HCT116 (cell line): ENCODE measurements around the gene CACNG3. TPM values are rescaled to one million over a fixed set of nuclear protein-coding genes. Genes with fewer than 3 reads are reported as not detected.

Experiments
- ATAC-seq: fragments of 200-7000 bp; cut with Tn5 transposase; 2 replicates; pipeline ENCODE4 v1.9.1; 2020; ENCODE audit warnings: mild to moderate bottlenecking, moderate library complexity
- BruUV-seq: library from RNA; stranded (reverse); fragments of 400-500 nt; replicated peaks from 2 replicates; lab custom pipeline; 2021; lab: Mats Ljungman, UMichigan
- CTCF ChIA-PET: fragments of 300-600 bp; sonication (Branson Sonifier 250); formaldehyde crosslinking; loops from one replicate; lab custom pipeline; 2021; ENCODE audit warnings: antibody characterized with exemption; lab: Charles Lee
- POLR2A ChIA-PET: fragments of 300-600, 350-600 bp; sonication (Branson Sonifier 250); formaldehyde crosslinking; loops from one replicate; lab custom pipeline; 2021; ENCODE audit warnings: antibody characterized with exemption; lab: Charles Lee
- RAD21 ChIA-PET, 2 experiments: fragments of 300-600 bp; sonication (Branson Sonifier 250); formaldehyde crosslinking; loops; one replicate each; lab custom pipeline; 2023; ENCODE audit warnings: low total read pairs in 2 of 2; ENCODE audit not compliant: uncharacterized antibody in 2 of 2, unreplicated experiment in 2 of 2, low non-redundant PET in 1 of 2; lab: Charles Lee
- DNase-seq: peaks from one replicate; pipeline ENCODE4 v3.0.0-alpha.2; 2010; ENCODE audit warnings: low read depth, low spot score
- H2AFZ ChIP-seq: fragments of 200-600 bp; shearing (Covaris generic), sonication (generic); 2 replicates; pipeline ENCODE4 v1.6.1; 2017; ENCODE audit warnings: low read depth, mixed run types, mixed read lengths, antibody characterized with exemption, low read length; ENCODE audit not compliant: poor library complexity, severe bottlenecking
- H3K27ac ChIP-seq: 2 replicates; pipeline ENCODE4 v1.5.1; 2012; ENCODE audit warnings: low read depth, low read length
- H3K27me3 ChIP-seq: fragments of 200-600 bp; sonication (generic); 2 replicates; pipeline ENCODE4 v1.6.1; 2016; ENCODE audit warnings: mixed run types, low read length, mixed read lengths; ENCODE audit not compliant: insufficient read depth
- H3K36me3 ChIP-seq, 2 experiments: fragments of 200-500 bp in 1 of 2; fragments of 200-600 bp in 1 of 2; sonication (Bioruptor generic) in 1 of 2; sonication (generic) in 1 of 2; 2 replicates each; pipeline versions ENCODE4 v1.5.1 to v1.6.1; 2014 to 2016; ENCODE audit warnings: low read length in 2 of 2, inconsistent platforms in 1 of 2, mixed read lengths in 1 of 2, mixed run types in 1 of 2; ENCODE audit not compliant: insufficient read depth in 2 of 2, control insufficient read depth in 1 of 2
- H3K4me1 ChIP-seq, 2 experiments: fragments of 200-600 bp in 1 of 2; sonication (generic) in 1 of 2; 2 replicates each; pipeline versions ENCODE4 v1.5.1 to v1.6.1; 2012 to 2017; ENCODE audit warnings: low read length in 2 of 2, inconsistent platforms in 1 of 2, mild to moderate bottlenecking in 1 of 2, mixed read lengths in 1 of 2, mixed run types in 1 of 2, moderate library complexity in 1 of 2; ENCODE audit not compliant: insufficient read depth in 2 of 2, control insufficient read depth in 1 of 2
- H3K4me2 ChIP-seq: fragments of 200-600 bp; sonication (generic); 2 replicates; pipeline ENCODE4 v1.6.1; 2017; ENCODE audit warnings: mixed run types, low read length, mixed read lengths
- H3K4me3 ChIP-seq, 2 experiments: fragments of 200-600 bp in 1 of 2; sonication (generic) in 1 of 2; replicated peaks in 1 of 2; 2 replicates each; pipeline ENCODE4 v1.5.1; 2011 to 2016; ENCODE audit warnings: low read length in 2 of 2, control low read depth in 1 of 2, low read depth in 1 of 2, mild to moderate bottlenecking in 1 of 2, mixed read lengths in 1 of 2, mixed run types in 1 of 2
- H3K79me2 ChIP-seq: fragments of 200-600 bp; sonication (generic); 2 replicates; pipeline ENCODE4 v1.6.1; 2017; ENCODE audit warnings: mild to moderate bottlenecking, mixed run types, low read length, moderate library complexity, mixed read lengths; ENCODE audit not compliant: insufficient read depth
- H3K9ac ChIP-seq: fragments of 200-600 bp; sonication (generic); 2 replicates; pipeline ENCODE4 v1.6.1; 2016; ENCODE audit warnings: low read length, mixed read lengths
- H3K9me2 ChIP-seq: fragments of 200-600 bp; sonication (generic), shearing (Covaris generic); 2 replicates; pipeline ENCODE4 v1.6.1; 2017; ENCODE audit warnings: mixed run types, mild to moderate bottlenecking, moderate library complexity; ENCODE audit not compliant: insufficient read depth
- H3K9me3 ChIP-seq, 2 experiments: fragments of 200-500 bp in 1 of 2; fragments of 200-600 bp in 1 of 2; sonication (Bioruptor generic) in 1 of 2; sonication (generic) in 1 of 2; 2 replicates each; pipeline ENCODE4 v1.6.1; 2014 to 2017; ENCODE audit warnings: low read length in 2 of 2, mixed read lengths in 2 of 2, inconsistent platforms in 1 of 2, low read depth in 1 of 2, mild to moderate bottlenecking in 1 of 2, mixed run types in 1 of 2, moderate library complexity in 1 of 2; ENCODE audit not compliant: control insufficient read depth in 1 of 2, insufficient read depth in 1 of 2
- H4K20me1 ChIP-seq: fragments of 200-600 bp; sonication (generic), shearing (Covaris generic); 2 replicates; pipeline ENCODE4 v1.6.1; 2017; ENCODE audit warnings: mixed run types, mild to moderate bottlenecking, moderate library complexity; ENCODE audit not compliant: insufficient read depth
- CEBPB ChIP-seq: IDR thresholded peaks from 2 replicates; pipeline ENCODE4 v1.6.1; 2012; ENCODE audit warnings: low read depth
- ELF1 ChIP-seq: IDR thresholded peaks from 2 replicates; pipeline ENCODE4 v1.6.1; 2012; ENCODE audit warnings: low read depth, borderline replicate concordance
- EZH2 ChIP-seq: fragments of 200-600 bp; sonication (generic); IDR thresholded peaks from 2 replicates; pipeline ENCODE4 v1.6.1; 2017; ENCODE audit warnings: antibody characterized with exemption, mixed run types
- EZH2phosphoT487 ChIP-seq: fragments of 200-600 bp; IDR thresholded peaks from 2 replicates; pipeline ENCODE4 v1.6.1; 2018; ENCODE audit warnings: antibody characterized with exemption, borderline replicate concordance
- FOSL1 ChIP-seq: IDR thresholded peaks from 2 replicates; pipeline ENCODE4 v1.6.1; 2012; ENCODE audit warnings: low read depth
- POLR2A ChIP-seq: IDR thresholded peaks from 2 replicates; pipeline ENCODE4 v1.7.0; 2011; ENCODE audit warnings: borderline replicate concordance; ENCODE audit not compliant: insufficient read depth, insufficient read length; ENCODE audit errors: extremely low read depth
- POLR2AphosphoS5 ChIP-seq: IDR thresholded peaks from 2 replicates; pipeline ENCODE4 v1.6.1; 2011; ENCODE audit warnings: mild to moderate bottlenecking, low read depth, low read length, moderate library complexity
- RAD21 ChIP-seq: IDR thresholded peaks from 2 replicates; pipeline ENCODE4 v1.6.1; 2012; ENCODE audit warnings: low read depth, mild to moderate bottlenecking
- SIN3A ChIP-seq: IDR thresholded peaks from 2 replicates; pipeline ENCODE4 v1.6.1; 2012; ENCODE audit warnings: low read depth
- SP1 ChIP-seq: IDR thresholded peaks from 2 replicates; pipeline ENCODE4 v1.6.1; 2012; ENCODE audit warnings: low read depth
- YY1 ChIP-seq: IDR thresholded peaks from 2 replicates; pipeline ENCODE4 v1.6.1; 2011; ENCODE audit warnings: low read length, low read depth, moderate library complexity, mild to moderate bottlenecking; ENCODE audit not compliant: insufficient replicate concordance; ENCODE audit errors: extremely low read depth
- ZFX ChIP-seq: fragments of 450-650 bp; IDR thresholded peaks from 2 replicates; pipeline ENCODE4 v1.6.1; 2017
- ZNF274 ChIP-seq: fragments of 200-500 bp; sonication (Bioruptor generic); IDR thresholded peaks from 2 replicates; pipeline ENCODE4 v1.6.1; 2014; ENCODE audit warnings: mild to moderate bottlenecking, low read depth, low read length, inconsistent platforms
- intact Hi-C: fragments of 100-400 bp; cut with micrococcal nuclease; formaldehyde crosslinking; loops from 2 replicates; pipeline ENCODE4 v1.10.0; 2022
- total RNA-seq: library from RNA; stranded (reverse); gene quantifications from one replicate; pipeline ENCODE4 v1.2.1, GENCODE V29; 2021; ENCODE audit not compliant: unreplicated experiment
- TF ChIP-seq, protein P1 (sequence below), 3 experiments: fragments of 200-600 bp in 1 of 3; sonication (generic) in 1 of 3; IDR thresholded peaks in 2 of 3; conservative IDR thresholded peaks in 1 of 3; 2 replicates each; pipeline ENCODE4 v1.5.1; 2012 to 2017; ENCODE audit warnings: low read depth in 2 of 3, low read length in 2 of 3, antibody characterized with exemption in 1 of 3, borderline replicate concordance in 1 of 3, control low read depth in 1 of 3, mild to moderate bottlenecking in 1 of 3, mixed read lengths in 1 of 3, mixed run types in 1 of 3, moderate library complexity in 1 of 3; ENCODE audit not compliant: insufficient read depth in 1 of 3
- TF ChIP-seq, protein P2 (sequence below): IDR thresholded peaks from 2 replicates; pipeline ENCODE4 v1.6.1; 2012
- TF ChIP-seq, protein P3 (sequence below): IDR thresholded peaks from 2 replicates; pipeline ENCODE4 v1.6.1; 2012

The CACNG3 gene
- total RNA-seq, 1 experiment from 2014 or later, result not detected

DNA sequence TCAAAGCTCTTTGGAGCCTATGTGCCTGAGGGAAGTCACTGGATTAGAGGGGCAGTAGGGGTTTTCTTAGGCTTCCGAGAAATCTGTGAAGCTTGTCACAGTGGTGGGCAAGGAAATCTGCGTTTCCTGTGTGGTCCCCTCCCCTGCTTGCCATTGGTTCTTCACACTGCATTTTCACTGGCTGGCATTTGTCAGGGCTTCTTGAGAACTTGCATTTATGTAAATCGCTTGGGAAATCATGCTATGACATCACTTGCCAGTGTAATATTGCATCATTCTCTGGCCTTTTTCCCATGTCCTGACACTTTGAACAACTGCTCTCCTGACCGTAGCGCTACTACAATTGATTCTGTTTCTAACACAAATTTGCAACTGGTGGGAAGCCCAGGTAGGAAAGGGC lies 1.8 kb downstream of the CACNG3 start:
- Histone ChIP-seq H3K36me3 (no peaks in the 10 kb centered on the region), H3K4me3 (no peak overlapping the region), H3K79me2 (no peaks in the 10 kb centered on the region), H4K20me1 (no peaks in the 10 kb centered on the region), H3K9me3 (no peaks in the 10 kb centered on the region), H3K9ac (no peak overlapping the region), H3K27ac (no peak overlapping the region), H3K9me2 (no peaks in the 10 kb centered on the region), H3K4me2 (no peak overlapping the region), H3K27me3 (peaks cover 26% of the 10 kb centered on the region), H3K4me1 (no peaks in the 10 kb centered on the region), H2AFZ (no peak overlapping the region)
- ATAC-seq (no peak), DNase-seq (no peak)
- intact Hi-C loops, result loop anchor here (10.0 kb wide), 1 partner anchor 183 kb away; no protein-coding TSS in a partner anchor
- ChIA-PET CTCF (no interaction called here), RAD21 (no interaction called here), POLR2A (no interaction called here)
- no TSS peak for BruUV-seq
- no peak for TF ChIP-seq ELF1
- TF ChIP-seq, protein P1, sequence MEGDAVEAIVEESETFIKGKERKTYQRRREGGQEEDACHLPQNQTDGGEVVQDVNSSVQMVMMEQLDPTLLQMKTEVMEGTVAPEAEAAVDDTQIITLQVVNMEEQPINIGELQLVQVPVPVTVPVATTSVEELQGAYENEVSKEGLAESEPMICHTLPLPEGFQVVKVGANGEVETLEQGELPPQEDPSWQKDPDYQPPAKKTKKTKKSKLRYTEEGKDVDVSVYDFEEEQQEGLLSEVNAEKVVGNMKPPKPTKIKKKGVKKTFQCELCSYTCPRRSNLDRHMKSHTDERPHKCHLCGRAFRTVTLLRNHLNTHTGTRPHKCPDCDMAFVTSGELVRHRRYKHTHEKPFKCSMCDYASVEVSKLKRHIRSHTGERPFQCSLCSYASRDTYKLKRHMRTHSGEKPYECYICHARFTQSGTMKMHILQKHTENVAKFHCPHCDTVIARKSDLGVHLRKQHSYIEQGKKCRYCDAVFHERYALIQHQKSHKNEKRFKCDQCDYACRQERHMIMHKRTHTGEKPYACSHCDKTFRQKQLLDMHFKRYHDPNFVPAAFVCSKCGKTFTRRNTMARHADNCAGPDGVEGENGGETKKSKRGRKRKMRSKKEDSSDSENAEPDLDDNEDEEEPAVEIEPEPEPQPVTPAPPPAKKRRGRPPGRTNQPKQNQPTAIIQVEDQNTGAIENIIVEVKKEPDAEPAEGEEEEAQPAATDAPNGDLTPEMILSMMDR (IDR thresholded peaks at IDR 0.05 in 2 of 3, conservative IDR thresholded peaks at IDR 0.05 in 1 of 3; ENCODE audit: borderline replicate concordance in 1 of 3, insufficient read depth in 1 of 3, low read depth in 2 of 3, low read length in 2 of 3), result no peak
- no peak for TF ChIP-seq YY1
- no peak for TF ChIP-seq SP1
- no peak for TF ChIP-seq FOSL1
- TF ChIP-seq, protein P2, sequence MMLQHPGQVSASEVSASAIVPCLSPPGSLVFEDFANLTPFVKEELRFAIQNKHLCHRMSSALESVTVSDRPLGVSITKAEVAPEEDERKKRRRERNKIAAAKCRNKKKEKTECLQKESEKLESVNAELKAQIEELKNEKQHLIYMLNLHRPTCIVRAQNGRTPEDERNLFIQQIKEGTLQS, result no peak
- TF ChIP-seq RAD21, result no peak
- TF ChIP-seq EZH2phosphoT487, result no peak
- TF ChIP-seq SIN3A, result no peak
- TF ChIP-seq POLR2A, result no peak
- TF ChIP-seq EZH2, result no peak
- no peak for TF ChIP-seq ZNF274
- TF ChIP-seq POLR2AphosphoS5, result no peak
- TF ChIP-seq ZFX, result no peak
- TF ChIP-seq, protein P3, sequence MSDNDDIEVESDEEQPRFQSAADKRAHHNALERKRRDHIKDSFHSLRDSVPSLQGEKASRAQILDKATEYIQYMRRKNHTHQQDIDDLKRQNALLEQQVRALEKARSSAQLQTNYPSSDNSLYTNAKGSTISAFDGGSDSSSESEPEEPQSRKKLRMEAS, result no peak
- no peak for TF ChIP-seq CEBPB
